Kidney (tissue), 14 donors: Measurements from ENCODE around the gene VAV2. TPM values are rescaled to one million over a fixed set of nuclear protein-coding genes. Genes with fewer than 3 reads are reported as not detected.

Experiments used
- DNase-seq, 5 donors: peaks; one replicate each; pipeline ENCODE4 v3.0.0-alpha.2; 2013 to 2020
- FAIRE-seq: peaks from 2 replicates; lab custom pipeline; 2012; peaks lifted over from hg19 to GRCh38; lab: Jason Lieb, UNC
- H3K27ac ChIP-seq, 2 donors: one replicate each; pipeline ENCODE4 v1.7.0; 2013; ENCODE audit warnings: low read depth in 2 of 2, low read length in 2 of 2, inconsistent platforms in 1 of 2
- H3K27me3 ChIP-seq: one replicate; pipeline ENCODE4 v1.7.1; 2013; ENCODE audit warnings: low read length, inconsistent platforms; ENCODE audit not compliant: control insufficient read depth, insufficient read depth
- H3K36me3 ChIP-seq, 3 donors: one replicate each; pipeline versions ENCODE4 v1.7.0 to v1.7.1; 2013; ENCODE audit warnings: low read length in 3 of 3, control low read depth in 1 of 3, inconsistent platforms in 1 of 3; ENCODE audit not compliant: insufficient read depth in 3 of 3, control insufficient read depth in 2 of 3
- H3K4me1 ChIP-seq, 3 donors: one replicate each; pipeline versions ENCODE4 v1.7.0 to v1.7.1; 2013; ENCODE audit warnings: low read length in 3 of 3, inconsistent platforms in 1 of 3, low read depth in 1 of 3; ENCODE audit not compliant: control insufficient read depth in 2 of 3, insufficient read depth in 2 of 3
- H3K4me3 ChIP-seq, 3 donors: one replicate each; pipeline versions ENCODE4 v1.7.0 to v1.8.1; 2013; ENCODE audit warnings: low read length in 3 of 3, control low read depth in 1 of 3, inconsistent platforms in 1 of 3
- H3K9ac ChIP-seq, 3 donors: one replicate each; pipeline versions ENCODE4 v1.7.0 to v1.7.1; 2013; ENCODE audit warnings: low read length in 3 of 3, control low read depth in 1 of 3, inconsistent platforms in 1 of 3
- H3K9me3 ChIP-seq, 3 donors: one replicate each; pipeline versions ENCODE4 v1.7.0 to v1.7.1; 2013; ENCODE audit warnings: low read length in 3 of 3, control low read depth in 1 of 3, inconsistent platforms in 1 of 3; ENCODE audit not compliant: control insufficient read depth in 2 of 3, insufficient read depth in 1 of 3
- CTCF ChIP-seq: IDR thresholded peaks from 3 replicates; pipeline ENCODE4 v1.5.1; 2012; ENCODE audit warnings: mild to moderate bottlenecking, moderate library complexity, borderline replicate concordance; ENCODE audit not compliant: insufficient read depth; ENCODE audit errors: extremely low read depth
- intact Hi-C: fragments of 100-400 bp; cut with DNase I; formaldehyde crosslinking; loops from one replicate; pipeline ENCODE4 v1.11.1; 2022
- polyA plus RNA-seq: library from polyadenylated mRNA; stranded (reverse); fragments of 350-450 nt; fragmentation: Illumina TruSeq; extraction: RNeasy Lipid Tissue Mini Kit (QIAGEN cat#74804); gene quantifications from one replicate; pipeline ENCODE4 v1.2.3, GENCODE V29; 2014; ENCODE audit warnings: low read depth, low replicate concordance; ENCODE audit not compliant: insufficient read depth
- total RNA-seq: library from RNA; stranded (reverse); fragmentation: NEBNext Ultra II Directional; extraction: Animal tissue kit (Norgen Biotek cat#: 25700); gene quantifications from one replicate; pipeline ENCODE4 v1.2.1, GENCODE V29; 2021
- donor health status: control.
- donor health status: control.
- donor health status: control.
- donor health status: control.
- donor health status: control.
- donor health status: DM: yes; HTN: yes; CAD: no.
- donor health status: Normal renal cell carcinoma (clear cell type).

The VAV2 gene
- total and polyA plus RNA-seq, 2 donors from 2014 or later = 22.3 to 47.1 TPM

GRCh38 chr9:133759946-133760345, 232.2 kb downstream of the VAV2 start:
- Histone ChIP-seq H3K27me3 (no peaks in the 10 kb centered on the region), H3K36me3 (peaks cover 0 to 8% (median 6%) of the 10 kb centered on the region in 3 donors), H3K4me3 (no peak overlapping the region), H3K27ac (no peak overlapping the region), H3K9ac (no peak overlapping the region), H3K4me1 (peaks cover 0 to 4% (median 4%) of the 10 kb centered on the region in 3 donors), H3K9me3 (no peaks in the 10 kb centered on the region)
- intact Hi-C loops = no loop called here
- no peak for TF ChIP-seq CTCF
- FAIRE-seq (no peak), DNase-seq (peak in 3 of 5 donors; percentile 4 to 66 (median 45))

- intact Hi-C loops = no loop called here
- Histone ChIP-seq H3K4me3 (no peak overlapping the region), H3K9me3 (no peaks in the 10 kb centered on the region), H3K4me1 (peaks cover 0 to 4% (median 4%) of the 10 kb centered on the region in 3 donors), H3K9ac (no peak overlapping the region), H3K36me3 (peaks cover 0 to 8% (median 6%) of the 10 kb centered on the region in 3 donors), H3K27ac (peak overlapping the region in 1 of 2 donors; percentile 23), H3K27me3 (no peaks in the 10 kb centered on the region)
- DNase-seq (peak in 4 of 5 donors; percentile 19 to 89 (median 56)), FAIRE-seq (no peak)
- TF ChIP-seq CTCF = no peak
Measured at GRCh38 chr9:133759146-133759900, 232.8 kb downstream of the VAV2 start.

GRCh38 chr9:133758228-133758627, 233.9 kb downstream of the VAV2 start:
- Histone ChIP-seq H3K9ac (no peak overlapping the region), H3K4me1 (peaks cover 0 to 4% (median 4%) of the 10 kb centered on the region in 3 donors), H3K27me3 (no peaks in the 10 kb centered on the region), H3K27ac (peak overlapping the region in 1 of 2 donors; percentile 23), H3K36me3 (peaks cover 0 to 3% (median 0%) of the 10 kb centered on the region in 3 donors), H3K4me3 (no peak overlapping the region), H3K9me3 (no peaks in the 10 kb centered on the region)
- no peak for FAIRE-seq
- TF ChIP-seq CTCF = no peak
- intact Hi-C loops = no loop called here
- peak in 3 of 5 donors; percentile 4 to 66 (median 27) for DNase-seq
